HG03571 (cell line): ENCODE results near the gene GGA3.
"Not testable (repeated sequence)": the region's sequence is repeated elsewhere in the genome, so short reads cannot be mapped to it uniquely, and the experiment has no call there.

Experiments
- ATAC-seq: cut with Tn5 transposase; IDR thresholded peaks from one replicate; pipeline ENCODE4 v1.9.1; 2021; ENCODE audit not compliant: unreplicated experiment

GGA3 gene

GRCh38 chr17:75273977-75274708 lies 12.7 kb upstream of the GGA3 start:
- ATAC-seq: no peak

DNA sequence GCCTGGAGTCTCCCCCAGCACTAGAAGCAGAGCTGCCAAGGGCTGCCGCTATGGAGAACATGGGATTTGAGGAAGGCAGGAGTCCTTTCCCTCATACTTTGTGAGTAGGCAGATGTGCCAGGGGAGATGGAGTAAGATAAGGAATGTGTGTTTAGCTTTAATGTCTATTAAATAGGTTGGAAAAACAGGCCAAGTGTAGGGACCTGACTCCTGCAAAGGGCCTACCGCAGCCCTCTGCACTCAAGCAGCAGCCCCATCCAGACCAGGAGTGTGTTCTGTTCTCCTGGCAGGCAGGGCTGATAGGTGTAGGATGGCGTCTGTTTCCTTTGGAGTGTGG lies 11.4 kb upstream of the GGA3 start:
- ATAC-seq: no peak

GRCh38 chr17:75271955-75272847 lies 10.8 kb upstream of the GGA3 start:
- no peak for ATAC-seq

DNA sequence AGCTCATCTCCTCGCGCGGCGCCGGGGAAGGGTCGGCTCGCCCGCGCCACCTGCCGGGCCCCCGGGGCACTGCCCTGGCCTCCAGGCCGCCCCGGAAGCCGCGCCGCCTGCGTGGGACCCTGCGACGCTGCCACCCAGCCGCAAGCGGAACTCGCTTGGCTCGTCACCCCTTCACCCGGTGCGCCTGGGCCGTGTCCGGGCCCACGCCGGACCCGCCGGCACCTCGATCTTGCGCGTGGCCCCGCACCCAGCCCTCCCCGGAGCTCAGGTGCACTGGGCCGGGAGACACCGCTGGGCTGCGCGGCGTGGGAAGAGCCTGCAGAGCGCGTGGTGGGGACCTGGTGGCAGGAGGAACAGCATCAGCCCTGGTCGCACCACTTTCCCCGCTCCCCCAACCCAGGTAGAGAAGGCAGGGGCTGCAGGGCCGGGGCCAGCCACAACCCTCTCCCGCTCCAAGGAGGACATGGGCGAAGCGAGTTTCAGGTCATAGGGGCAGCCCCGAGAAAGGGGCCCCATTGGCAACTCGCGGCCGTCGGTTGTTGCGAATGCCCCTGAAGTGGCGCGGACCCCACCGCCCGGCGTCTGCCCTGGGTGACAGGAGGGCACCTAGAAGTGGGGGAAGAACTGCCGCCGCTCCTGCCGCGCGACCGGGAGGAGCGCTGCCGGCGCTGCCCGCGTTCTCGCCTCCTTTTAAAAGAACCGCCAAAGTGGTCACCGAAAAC lies 10.0 kb upstream of the GGA3 start:
- ATAC-seq: peak; percentile 61

- no peak for ATAC-seq
These were observed 9.5 kb upstream of the GGA3 start, which contains the start of gene MIF4GD for GRCh38 chr17:75270966-75271232. MIF4GD (minus strand) TSS chr17:75271231; CDS start chr17:75270195, 1,036 bp downstream.

GRCh38 chr17:75270218-75270965 lies 9.0 kb upstream of the GGA3 start:
- ATAC-seq: peak; percentile 31

- ATAC-seq: no peak
These were observed 8.4 kb upstream of the GGA3 start for GRCh38 chr17:75269844-75270217.

- ATAC-seq: no peak
These were observed 6.2 kb upstream of the GGA3 start for GRCh38 chr17:75267411-75268232.

DNA sequence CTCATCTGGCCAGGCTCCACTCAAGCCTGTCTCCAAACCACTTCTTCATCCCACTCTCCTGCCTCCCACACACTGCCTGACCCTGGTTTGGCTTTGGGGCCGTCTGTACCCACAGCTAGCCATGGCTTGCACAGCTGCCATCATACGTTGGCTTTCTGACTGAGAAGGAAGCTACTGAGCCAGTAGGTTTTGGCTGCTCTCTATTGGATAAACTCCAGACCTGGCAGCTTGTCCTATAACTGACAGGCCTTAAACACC lies 5.7 kb upstream of the GGA3 start:
- no peak for ATAC-seq

DNA sequence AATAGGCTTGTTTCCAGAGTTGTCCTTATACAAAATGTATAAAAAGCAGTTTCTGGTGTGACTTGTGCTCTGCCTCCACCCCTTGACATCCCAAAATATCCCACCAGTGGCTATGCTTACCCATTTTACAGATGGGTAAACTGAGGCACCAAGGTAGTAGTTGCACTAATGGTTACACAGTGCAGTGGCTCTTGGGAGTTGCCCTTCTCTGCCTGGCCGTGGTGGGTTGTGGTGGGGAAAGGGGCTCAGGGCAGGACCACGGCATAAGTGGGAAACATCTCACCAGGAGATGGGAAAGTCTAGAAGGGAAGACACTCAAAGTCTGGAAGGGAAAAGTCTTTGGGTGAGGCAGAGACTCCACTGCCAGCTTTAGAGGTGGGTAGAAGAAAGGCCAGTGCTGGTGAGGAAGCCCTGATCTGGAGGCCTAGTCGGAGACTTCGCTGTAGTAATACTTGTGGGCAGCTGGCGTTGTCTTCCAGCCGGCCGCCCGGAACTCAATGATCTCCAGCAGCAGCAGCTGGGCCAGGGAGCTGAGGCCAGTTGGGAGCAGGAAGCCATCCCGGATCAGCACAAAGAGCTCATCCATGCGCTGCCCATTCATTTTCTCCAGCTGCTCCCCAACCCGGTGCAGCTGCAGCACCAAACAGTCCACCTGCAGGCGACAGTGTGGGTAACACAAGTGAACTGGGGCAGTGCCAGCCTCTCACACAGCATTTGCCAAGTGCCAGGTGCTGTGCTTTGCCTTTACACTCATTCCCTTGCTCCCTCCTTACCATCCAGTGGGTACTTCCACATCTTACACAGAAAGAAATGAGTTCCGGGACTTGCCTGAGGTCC lies 5.1 kb upstream of the GGA3 start:
- ATAC-seq: no peak

- ATAC-seq: no peak
These were observed 4.4 kb upstream of the GGA3 start for GRCh38 chr17:75265614-75266315.

DNA sequence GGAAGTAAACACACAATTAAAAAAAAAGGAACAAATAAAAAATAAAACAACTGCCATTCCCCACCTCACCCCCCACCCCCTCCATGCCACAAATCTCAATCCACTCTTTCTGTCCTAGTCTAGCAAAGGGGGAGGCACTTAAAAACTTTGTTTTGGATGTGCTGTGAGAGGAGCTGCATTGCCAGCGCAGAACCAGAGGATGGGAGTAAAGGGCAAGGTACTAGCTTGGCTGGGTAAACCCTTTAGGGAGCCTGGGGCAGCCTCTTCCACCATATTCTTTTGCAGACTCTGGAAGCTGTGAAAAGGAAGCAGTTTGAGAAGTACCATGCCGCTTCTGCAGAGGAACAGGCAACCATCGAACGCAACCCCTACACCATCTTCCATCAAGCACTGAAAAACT lies 1.6 kb upstream of the GGA3 start:
- no peak for ATAC-seq

DNA sequence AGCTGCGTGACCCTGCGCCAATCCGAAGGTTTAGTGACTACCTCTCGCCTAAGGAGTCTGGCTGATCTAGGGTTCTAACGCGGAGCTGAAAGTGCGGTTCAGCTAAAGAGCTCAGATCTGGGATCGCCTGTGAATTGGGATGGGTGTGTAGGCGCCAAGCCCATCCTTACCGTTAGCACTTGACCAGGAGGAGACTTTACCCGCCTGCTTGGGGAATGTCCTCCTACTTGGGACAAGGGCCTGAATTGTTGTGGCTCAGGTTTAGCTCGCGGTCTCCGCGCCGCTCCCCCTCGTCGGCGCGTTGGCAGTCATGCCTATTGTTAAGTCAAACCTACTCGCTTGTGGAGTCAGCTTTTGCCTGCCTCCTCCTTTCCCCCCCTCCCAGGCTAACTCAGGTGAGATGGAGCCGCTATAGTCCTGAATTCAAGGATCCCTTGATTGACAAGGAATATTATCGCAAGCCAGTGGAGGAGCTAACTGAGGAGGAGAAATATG lies 753 bp upstream of the GGA3 start:
- ATAC-seq: no peak

DNA sequence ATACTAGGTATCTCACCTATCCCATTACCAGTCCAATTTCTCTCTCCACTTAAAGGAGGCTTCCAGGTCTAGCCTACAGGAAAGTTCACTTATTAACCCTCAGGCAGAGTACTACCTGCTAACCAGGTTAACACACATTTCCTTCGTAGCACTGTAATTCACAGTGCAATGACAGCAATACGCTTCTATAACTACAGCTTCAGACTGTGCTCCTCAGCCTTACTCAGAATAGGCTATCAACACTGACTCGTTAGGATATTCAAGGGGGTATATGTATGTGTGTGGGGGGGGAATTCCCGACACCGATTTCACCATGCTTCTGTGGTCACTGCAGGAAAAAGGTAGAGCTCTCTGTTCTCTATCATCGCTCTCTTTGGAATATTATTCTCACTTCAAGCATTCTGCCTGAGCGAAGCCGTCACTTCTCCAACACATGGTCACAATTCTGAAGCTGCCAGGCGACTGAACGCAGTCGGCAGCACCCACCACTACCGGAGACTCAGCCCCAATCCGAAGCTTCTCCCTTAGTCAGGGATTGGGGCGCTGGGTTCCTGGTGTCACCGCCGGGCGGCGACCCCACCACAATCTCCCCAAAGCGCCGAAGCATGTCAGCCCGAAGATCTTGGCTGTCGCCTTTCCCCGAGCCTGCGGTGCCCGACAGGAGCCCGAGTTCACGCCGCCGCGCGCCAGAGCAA lies 618 bp downstream of the GGA3 start:
- ATAC-seq: peak; percentile 19

DNA sequence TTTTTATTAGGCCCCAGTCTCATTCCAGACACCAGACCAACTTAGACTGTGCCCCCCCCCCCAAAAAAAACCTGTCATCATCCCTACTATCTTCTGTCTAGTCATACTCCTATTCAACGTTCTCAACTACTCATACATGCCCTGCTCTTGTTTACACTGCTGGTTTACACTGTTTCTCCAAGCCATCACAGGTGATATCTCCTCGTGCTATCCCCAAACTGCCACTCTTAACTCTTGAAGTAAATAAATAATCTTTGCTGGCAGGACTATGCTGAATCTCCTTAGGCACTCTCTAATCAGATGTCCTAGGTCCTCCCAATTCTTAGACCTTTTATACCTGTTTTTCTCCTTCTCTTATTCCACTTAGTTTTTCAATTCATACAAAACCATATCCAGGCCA lies 4.2 kb downstream of the GGA3 start:
- not testable (repeated sequence) for ATAC-seq

DNA sequence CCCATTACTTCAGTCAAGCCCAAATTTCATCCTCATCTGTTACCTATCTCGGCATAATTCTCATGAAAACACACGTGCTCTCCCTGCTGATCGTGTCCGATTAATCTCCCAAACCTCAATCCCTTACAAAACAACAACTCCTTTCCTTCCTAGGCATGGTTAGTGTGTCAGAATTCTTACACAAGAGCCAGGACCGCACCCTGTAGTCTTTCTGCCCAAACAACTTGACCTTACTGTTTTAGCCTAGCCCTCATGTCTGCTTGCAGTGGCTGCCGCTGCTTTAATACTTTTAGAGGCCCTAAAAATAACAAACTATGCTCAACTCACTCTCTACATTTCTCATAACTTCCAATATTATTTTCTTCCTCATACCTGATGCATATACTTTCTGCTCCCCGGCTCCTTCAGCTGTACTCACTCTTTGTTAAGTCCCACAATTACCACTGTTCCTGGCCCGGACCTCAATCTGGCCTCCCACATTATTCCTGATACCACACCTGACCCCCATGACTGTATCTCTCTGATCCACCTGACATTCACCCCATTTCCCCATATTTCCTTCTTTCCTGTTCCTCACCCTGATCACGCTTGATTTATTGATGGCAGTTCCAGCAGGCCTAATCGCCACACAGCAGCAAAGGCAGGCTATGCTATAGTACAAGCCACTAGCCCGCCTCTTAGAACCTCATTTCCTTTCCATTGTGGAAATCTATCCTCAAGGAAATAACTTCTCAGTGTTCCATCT lies 5.3 kb downstream of the GGA3 start:
- not testable (repeated sequence) for ATAC-seq

DNA sequence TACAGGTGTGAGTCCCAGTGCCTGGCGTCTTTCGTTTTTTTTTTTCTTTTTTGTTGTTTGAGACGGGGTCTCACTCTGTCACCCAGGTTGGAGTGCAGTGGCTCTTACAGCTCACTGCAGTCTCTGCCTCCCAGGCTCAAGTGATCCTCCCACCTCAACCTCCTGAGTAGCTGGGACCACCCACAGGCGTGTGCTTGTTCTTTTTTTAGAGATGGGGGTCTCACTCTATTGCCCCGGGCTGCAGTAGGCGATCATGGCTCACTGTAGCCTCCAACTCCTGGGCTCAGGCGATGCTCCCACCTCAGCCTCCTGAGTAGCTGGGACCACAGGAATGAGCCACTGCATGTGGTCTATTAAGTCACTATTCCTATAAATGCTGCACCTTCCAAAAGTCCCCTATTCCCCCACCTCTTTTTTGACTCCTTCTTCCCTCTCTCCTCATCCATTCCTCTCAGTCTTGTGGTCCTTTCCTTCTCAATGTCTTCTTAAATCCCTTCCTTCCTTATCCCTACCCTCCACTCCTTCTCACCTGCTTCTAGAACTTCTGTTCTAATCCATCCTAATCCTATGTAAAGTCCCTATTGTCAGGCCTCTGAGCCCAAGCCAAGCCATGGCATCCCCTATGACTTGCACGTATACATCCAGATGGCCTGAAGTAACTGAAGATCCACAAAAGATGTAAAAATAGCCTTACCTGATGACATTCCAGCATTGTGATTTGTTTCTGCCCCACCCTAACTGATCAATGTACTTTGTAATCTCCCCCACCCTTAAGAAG lies 9.2 kb downstream of the GGA3 start:
- no peak for ATAC-seq
